ENCODE results near the gene RBBP8NL.

DNA sequence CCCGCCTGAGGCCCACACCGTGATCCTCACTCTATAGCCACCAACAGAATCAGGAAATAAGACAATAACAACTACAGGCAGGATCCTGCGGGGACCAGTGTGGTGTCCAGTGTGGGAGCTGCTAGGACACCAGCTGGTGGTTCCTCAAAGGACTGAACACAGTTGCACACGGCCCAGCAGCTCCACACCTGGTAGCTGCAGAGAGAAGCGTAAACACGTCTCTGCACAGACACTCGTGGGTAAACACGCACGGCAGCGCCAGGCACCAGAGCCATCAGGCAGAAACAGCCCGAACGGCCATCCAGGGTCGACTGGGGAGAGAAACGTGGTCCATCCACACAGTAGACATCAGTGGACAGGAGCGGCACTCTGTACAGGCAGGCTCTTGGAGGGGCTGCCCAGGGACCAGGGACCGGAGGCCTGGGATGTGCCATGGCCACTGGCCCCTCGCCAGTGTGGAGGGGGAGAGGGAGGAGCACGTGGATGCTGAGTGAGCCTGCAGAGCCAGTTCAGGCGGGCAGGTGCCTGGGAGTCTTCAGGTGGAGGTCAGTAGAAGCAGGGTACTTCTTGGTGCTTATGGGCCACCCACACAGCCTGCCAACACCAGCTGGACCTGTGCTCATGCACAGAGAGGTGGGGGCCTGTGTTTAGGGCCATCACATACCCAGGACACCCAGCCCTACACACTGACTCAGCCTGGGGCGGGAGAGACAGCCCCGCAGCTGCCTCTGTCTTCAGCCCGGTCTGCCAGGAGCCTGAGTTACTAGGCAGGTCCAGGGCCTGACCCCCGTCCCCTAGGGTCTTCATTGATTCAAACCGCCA is 52.8 kb downstream of the RBBP8NL start:
- TF ChIP-seq, protein P1, sequence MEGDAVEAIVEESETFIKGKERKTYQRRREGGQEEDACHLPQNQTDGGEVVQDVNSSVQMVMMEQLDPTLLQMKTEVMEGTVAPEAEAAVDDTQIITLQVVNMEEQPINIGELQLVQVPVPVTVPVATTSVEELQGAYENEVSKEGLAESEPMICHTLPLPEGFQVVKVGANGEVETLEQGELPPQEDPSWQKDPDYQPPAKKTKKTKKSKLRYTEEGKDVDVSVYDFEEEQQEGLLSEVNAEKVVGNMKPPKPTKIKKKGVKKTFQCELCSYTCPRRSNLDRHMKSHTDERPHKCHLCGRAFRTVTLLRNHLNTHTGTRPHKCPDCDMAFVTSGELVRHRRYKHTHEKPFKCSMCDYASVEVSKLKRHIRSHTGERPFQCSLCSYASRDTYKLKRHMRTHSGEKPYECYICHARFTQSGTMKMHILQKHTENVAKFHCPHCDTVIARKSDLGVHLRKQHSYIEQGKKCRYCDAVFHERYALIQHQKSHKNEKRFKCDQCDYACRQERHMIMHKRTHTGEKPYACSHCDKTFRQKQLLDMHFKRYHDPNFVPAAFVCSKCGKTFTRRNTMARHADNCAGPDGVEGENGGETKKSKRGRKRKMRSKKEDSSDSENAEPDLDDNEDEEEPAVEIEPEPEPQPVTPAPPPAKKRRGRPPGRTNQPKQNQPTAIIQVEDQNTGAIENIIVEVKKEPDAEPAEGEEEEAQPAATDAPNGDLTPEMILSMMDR (conservative IDR thresholded peaks at IDR 0.05 in 1 of 2, IDR thresholded peaks at IDR 0.05 in 1 of 2; ENCODE audit: extremely low read depth in 1 of 2, insufficient read depth in 1 of 2, low read depth in 1 of 2, low read length in 2 of 2), result no peak
- TF ChIP-seq EZH2 (IDR thresholded peaks at IDR 0.05; ENCODE audit: borderline replicate concordance, low read length), result no peak

Measured in mammary epithelial cell (primary cell).